HL-60 (cell line): ENCODE data around the gene COPS8.

Experiments used
- DNase-seq, 2 experiments: peaks; one replicate each; pipeline ENCODE4 v3.0.0-alpha.2; 2010 to 2020; ENCODE audit warnings: low read depth in 1 of 2, low spot score in 1 of 2
- H3K27ac ChIP-seq: fragments of 250-450 bp; sonication (Bioruptor Pico); replicated peaks from 2 replicates; pipeline ENCODE4 v1.5.1; 2020; ENCODE audit warnings: mild to moderate bottlenecking, moderate library complexity
- H3K27me3 ChIP-seq: fragments of 250-450 bp; sonication (Bioruptor Pico); 2 replicates; pipeline ENCODE4 v1.5.1; 2021; ENCODE audit warnings: mild to moderate bottlenecking, moderate library complexity; ENCODE audit not compliant: insufficient read depth, poor library complexity, severe bottlenecking
- H3K4me3 ChIP-seq: replicated peaks from 2 replicates; pipeline ENCODE4 v1.5.1; 2011; ENCODE audit warnings: mild to moderate bottlenecking, control low read depth, low read length; ENCODE audit not compliant: insufficient read depth
- GABPA ChIP-seq: IDR thresholded peaks from 2 replicates; pipeline ENCODE4 v1.6.1; 2012; ENCODE audit warnings: low read depth
- POLR2AphosphoS5 ChIP-seq: IDR thresholded peaks from 2 replicates; pipeline ENCODE4 v1.6.1; 2012; ENCODE audit warnings: low read depth
- SPI1 ChIP-seq: IDR thresholded peaks from 2 replicates; pipeline ENCODE4 v1.6.1; 2012; ENCODE audit warnings: low read depth, mild to moderate bottlenecking, borderline replicate concordance
- TF ChIP-seq, protein P1 (sequence below): IDR thresholded peaks from 2 replicates; pipeline ENCODE4 v1.6.1; 2012; ENCODE audit warnings: low read depth; ENCODE audit not compliant: insufficient replicate concordance
- TF ChIP-seq, protein P2 (sequence below): IDR thresholded peaks from one replicate; pipeline ENCODE4 v1.5.1; 2011; ENCODE audit warnings: low read length, control low read depth, inconsistent platforms; ENCODE audit not compliant: insufficient read depth

COPS8 gene

DNA sequence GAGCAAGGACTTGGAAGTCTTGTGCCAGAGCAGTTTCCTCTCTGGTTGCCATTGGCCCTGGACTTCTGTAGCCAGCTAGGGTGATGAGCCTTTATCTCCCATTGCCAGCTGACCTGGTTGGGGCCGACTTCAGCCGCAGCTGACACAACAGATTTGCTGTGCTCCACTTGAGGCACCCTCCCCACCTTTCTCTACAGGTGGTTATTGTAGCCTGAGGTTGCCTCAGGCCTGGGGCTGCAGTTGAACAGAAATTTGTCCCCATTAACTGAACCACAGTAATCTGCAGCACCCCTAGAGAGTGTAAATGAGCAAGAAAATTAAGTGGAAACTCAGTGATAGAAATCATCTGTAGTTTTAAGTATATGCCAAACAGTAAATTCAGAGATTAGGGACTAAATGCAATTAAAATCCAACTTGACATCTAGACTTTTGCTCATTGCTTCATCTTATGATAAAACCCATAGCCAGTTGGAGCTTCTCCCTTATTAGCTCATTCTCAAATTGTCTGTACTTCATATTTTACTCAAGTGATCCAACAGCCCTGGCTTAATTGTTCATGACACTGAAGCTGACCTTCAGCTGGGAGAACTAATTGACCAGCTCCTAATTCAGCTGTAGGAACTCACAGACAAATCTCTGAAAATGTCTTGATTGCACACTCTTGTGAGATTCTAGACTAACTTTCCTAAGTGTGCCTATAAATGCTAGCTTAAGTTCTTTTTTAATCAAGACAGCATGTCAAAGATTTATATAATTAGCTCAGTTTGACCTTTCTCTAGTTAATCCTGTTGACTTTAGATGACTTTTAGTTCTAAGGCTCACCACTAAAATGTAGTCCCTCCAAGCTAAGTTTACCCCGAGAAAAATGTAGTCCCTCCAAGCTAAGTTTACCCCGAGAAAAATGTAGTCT, 48.9 kb downstream of the COPS8 start:
- Histone ChIP-seq H3K4me3 (no peak overlapping the region), H3K27ac (no peak overlapping the region), H3K27me3 (peaks cover 2% of the 10 kb centered on the region)
- TF ChIP-seq SPI1, result no peak
- no peak for TF ChIP-seq POLR2AphosphoS5
- TF ChIP-seq, protein P1, sequence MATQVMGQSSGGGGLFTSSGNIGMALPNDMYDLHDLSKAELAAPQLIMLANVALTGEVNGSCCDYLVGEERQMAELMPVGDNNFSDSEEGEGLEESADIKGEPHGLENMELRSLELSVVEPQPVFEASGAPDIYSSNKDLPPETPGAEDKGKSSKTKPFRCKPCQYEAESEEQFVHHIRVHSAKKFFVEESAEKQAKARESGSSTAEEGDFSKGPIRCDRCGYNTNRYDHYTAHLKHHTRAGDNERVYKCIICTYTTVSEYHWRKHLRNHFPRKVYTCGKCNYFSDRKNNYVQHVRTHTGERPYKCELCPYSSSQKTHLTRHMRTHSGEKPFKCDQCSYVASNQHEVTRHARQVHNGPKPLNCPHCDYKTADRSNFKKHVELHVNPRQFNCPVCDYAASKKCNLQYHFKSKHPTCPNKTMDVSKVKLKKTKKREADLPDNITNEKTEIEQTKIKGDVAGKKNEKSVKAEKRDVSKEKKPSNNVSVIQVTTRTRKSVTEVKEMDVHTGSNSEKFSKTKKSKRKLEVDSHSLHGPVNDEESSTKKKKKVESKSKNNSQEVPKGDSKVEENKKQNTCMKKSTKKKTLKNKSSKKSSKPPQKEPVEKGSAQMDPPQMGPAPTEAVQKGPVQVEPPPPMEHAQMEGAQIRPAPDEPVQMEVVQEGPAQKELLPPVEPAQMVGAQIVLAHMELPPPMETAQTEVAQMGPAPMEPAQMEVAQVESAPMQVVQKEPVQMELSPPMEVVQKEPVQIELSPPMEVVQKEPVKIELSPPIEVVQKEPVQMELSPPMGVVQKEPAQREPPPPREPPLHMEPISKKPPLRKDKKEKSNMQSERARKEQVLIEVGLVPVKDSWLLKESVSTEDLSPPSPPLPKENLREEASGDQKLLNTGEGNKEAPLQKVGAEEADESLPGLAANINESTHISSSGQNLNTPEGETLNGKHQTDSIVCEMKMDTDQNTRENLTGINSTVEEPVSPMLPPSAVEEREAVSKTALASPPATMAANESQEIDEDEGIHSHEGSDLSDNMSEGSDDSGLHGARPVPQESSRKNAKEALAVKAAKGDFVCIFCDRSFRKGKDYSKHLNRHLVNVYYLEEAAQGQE, result no peak
- TF ChIP-seq GABPA, result no peak
- TF ChIP-seq, protein P2, sequence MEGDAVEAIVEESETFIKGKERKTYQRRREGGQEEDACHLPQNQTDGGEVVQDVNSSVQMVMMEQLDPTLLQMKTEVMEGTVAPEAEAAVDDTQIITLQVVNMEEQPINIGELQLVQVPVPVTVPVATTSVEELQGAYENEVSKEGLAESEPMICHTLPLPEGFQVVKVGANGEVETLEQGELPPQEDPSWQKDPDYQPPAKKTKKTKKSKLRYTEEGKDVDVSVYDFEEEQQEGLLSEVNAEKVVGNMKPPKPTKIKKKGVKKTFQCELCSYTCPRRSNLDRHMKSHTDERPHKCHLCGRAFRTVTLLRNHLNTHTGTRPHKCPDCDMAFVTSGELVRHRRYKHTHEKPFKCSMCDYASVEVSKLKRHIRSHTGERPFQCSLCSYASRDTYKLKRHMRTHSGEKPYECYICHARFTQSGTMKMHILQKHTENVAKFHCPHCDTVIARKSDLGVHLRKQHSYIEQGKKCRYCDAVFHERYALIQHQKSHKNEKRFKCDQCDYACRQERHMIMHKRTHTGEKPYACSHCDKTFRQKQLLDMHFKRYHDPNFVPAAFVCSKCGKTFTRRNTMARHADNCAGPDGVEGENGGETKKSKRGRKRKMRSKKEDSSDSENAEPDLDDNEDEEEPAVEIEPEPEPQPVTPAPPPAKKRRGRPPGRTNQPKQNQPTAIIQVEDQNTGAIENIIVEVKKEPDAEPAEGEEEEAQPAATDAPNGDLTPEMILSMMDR, result no peak
- DNase-seq, result no peak

DNA sequence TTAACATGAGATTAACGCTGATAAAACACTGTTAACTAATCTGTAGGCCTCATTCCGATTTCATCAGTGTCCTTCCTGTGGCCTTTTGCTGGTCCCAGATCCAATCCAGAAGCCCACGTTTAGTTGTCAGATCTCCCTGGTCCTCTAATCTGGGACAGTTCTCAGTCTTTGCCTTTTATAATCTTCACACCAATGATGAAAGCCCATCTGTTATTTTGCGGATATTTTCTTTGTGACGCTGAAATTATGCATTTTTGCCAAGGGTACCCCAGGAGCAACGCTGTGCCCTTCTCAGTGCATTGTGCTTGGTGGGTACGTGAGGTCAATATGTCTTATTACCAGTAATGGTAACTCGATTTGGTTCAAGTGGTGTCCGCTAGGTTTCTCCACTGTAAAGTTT, 51.1 kb downstream of the COPS8 start:
- Histone ChIP-seq H3K27me3 (peaks cover 2% of the 10 kb centered on the region), H3K4me3 (no peak overlapping the region), H3K27ac (no peak overlapping the region)
- TF ChIP-seq POLR2AphosphoS5, result no peak
- no peak for TF ChIP-seq GABPA
- TF ChIP-seq, protein P2, result no peak
- TF ChIP-seq, protein P1, result no peak
- no peak for TF ChIP-seq SPI1
- no peak for DNase-seq

DNA sequence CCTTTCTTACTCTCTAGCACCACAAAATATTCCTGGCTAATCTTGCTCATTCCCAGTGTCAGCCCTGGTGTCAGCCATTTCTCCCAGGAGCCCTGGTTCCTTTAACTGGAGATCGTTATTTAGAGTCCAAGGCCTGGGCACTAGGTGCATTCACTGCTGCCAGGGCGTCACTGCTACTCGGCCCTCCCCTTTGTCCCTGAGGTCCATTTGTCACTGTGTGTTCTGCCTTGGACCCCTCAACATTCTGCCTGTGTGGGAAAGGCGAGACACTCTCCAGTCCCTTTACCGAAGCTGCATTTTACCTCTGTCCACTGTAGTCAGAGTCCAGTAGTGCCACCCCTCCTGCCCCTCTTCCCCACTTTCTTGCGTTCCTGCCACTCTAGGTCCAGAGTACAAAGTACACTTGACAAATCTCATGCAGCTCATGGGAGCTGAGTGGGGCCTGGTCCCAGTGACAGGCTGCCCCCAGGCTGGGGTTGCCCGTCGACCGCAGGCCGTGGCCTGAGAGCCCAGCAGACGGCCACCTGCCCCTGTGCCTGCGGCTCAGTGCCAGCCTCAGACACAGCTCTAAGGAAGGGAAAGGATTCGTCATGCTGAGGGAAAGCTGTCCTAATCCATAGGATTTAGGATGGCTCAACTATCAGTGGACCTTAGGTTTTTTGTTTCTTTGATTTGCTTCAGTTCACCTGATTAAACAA, 52.1 kb downstream of the COPS8 start:
- TF ChIP-seq GABPA, result no peak
- no peak for TF ChIP-seq SPI1
- TF ChIP-seq, protein P2, result no peak
- TF ChIP-seq, protein P1, result no peak
- no peak for TF ChIP-seq POLR2AphosphoS5
- Histone ChIP-seq H3K27me3 (peaks cover 2% of the 10 kb centered on the region), H3K4me3 (no peak overlapping the region), H3K27ac (no peak overlapping the region)
- no peak for DNase-seq
